ENCODE measurements around the gene GPR62.
"Not testable (repeated sequence)": the region's sequence is repeated elsewhere in the genome, so short reads cannot be mapped to it uniquely, and the experiment has no call there.

Gene GPR62

DNA sequence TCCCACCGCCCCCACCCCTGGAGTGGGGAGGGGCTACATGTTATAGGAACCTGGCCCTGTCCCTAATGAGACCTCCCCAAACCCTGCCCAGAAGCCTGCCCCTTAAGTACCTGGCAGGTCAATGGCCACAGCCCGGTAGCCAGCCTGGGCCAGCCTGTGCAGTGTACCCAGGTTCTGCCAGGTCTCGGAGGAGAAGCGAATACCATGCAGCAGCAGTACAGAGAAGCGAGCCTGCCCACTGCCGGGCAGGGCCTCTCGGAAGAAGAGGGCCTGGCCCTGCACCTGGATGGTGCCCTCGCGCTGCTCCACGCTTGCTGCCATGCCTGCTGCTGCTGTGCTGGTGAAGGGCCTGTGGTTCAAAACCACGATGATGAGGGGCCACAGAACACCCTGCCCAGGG, 16.2 kb downstream of the GPR62 start:
- no peak for DNase-seq

DNA sequence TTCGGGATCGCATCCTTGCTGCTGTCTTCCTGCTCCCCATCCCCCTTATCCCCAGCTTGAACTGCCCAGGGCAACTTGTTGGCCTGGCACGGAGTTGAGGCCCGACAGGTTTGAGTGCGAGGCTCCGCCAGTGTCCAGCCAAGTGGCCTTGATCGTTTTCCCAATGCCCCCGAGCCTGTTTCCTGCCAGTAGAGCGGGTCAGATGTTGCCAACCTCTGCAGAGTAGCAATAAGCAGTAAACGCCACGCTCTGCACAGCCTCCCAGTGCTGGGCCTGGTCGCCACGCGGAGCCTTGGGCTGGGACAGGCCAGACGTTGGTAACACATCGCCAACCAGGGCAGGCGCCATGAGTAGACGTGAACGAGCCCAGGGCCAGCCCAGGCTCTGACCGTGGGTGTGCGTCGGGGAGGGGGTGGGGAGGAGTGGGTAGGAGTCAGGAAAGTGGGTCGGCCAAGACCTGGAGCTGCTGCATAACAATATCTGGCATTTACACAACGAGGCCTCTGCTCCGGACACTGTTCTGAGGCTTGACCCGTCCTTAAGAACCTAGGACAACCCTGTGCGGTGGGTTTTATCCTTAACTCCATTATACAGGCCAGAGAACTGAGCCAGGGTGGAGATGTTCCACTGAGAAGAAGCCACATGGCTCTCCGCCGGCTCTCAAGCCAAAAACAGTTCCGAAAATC, 19.2 kb downstream of the GPR62 start:
- DNase-seq = no peak

- peak; percentile 26 for DNase-seq
Observed at GRCh38 chr3:51974963-51975851, 20.0 kb downstream of the GPR62 start, which contains the start of gene ABHD14A. TSS of gene ABHD14A (plus strand) at chr3:51975064. CDS start at chr3:51975136, 72 bp downstream.

- DNase-seq = no peak
Observed at GRCh38 chr3:51975852-51976549, 20.8 kb downstream of the GPR62 start.

- DNase-seq = no peak
Observed at GRCh38 chr3:51977446-51978142, 22.4 kb downstream of the GPR62 start.

DNA sequence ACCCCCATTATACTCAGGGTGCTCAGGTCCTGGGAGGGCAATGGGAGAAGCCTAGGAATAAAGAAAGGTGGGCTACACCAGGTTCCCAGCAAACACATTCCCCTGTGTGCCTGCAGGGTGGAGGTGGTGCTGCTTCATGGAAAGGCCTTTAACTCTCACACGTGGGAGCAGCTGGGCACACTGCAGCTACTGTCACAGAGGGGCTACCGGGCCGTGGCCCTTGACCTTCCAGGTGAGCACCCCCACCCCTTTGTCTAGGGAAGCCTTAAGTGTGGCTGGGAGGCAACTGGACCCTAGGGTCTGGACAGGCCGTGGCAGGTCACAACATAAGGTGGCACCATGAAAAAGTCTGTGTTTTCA, 22.9 kb downstream of the GPR62 start:
- DNase-seq = no peak

DNA sequence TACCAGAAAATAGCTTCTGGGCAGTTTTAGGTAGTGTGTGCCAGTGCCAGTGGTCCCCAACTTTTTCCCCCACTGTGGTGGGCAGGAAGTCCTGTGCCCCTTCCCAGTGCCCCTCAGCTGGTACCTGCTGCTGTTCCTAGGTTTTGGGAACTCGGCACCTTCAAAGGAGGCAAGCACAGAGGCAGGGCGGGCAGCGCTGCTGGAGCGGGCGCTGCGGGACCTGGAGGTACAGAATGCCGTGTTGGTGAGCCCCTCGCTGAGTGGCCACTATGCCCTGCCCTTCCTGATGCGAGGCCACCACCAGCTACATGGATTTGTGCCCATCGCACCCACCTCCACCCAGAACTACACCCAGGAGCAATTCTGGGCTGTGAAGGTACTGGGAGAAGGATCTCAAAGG, 25.1 kb downstream of the GPR62 start:
- no peak for DNase-seq

- peak; percentile 62 for DNase-seq
Observed at GRCh38 chr3:51982352-51982837, 27.2 kb downstream of the GPR62 start.

GRCh38 chr3:51982838-51983577, 27.8 kb downstream of the GPR62 start, which contains the start of gene ACY1:
TSS of gene ACY1 (plus strand) at chr3:51983535. CDS start at chr3:51984065, 530 bp downstream.
- peak; percentile 63 for DNase-seq

- no peak for DNase-seq
Observed at GRCh38 chr3:51983578-51984268, 28.5 kb downstream of the GPR62 start.

DNA sequence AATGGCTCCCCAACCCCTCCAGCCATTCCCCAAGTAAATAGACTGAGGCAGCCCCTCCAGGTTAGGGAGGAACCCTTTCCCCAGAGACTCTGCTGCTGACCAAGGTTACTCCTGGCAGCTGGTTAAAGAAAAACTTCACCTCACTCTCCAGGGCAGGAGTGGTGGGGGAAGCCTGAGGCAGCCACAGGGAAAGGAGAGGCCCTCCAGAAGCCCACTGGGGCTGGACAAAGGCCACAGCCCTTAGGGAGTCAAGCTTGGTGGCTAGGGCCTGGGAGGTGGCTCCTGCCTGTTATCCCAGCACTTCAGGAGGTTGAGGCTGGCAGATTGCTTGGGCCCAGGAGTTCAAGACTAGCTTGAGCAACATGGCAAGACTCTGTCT, 29.1 kb downstream of the GPR62 start:
- no peak for DNase-seq

- DNase-seq = no peak
Observed at GRCh38 chr3:51985063-51985462, 29.9 kb downstream of the GPR62 start.

DNA sequence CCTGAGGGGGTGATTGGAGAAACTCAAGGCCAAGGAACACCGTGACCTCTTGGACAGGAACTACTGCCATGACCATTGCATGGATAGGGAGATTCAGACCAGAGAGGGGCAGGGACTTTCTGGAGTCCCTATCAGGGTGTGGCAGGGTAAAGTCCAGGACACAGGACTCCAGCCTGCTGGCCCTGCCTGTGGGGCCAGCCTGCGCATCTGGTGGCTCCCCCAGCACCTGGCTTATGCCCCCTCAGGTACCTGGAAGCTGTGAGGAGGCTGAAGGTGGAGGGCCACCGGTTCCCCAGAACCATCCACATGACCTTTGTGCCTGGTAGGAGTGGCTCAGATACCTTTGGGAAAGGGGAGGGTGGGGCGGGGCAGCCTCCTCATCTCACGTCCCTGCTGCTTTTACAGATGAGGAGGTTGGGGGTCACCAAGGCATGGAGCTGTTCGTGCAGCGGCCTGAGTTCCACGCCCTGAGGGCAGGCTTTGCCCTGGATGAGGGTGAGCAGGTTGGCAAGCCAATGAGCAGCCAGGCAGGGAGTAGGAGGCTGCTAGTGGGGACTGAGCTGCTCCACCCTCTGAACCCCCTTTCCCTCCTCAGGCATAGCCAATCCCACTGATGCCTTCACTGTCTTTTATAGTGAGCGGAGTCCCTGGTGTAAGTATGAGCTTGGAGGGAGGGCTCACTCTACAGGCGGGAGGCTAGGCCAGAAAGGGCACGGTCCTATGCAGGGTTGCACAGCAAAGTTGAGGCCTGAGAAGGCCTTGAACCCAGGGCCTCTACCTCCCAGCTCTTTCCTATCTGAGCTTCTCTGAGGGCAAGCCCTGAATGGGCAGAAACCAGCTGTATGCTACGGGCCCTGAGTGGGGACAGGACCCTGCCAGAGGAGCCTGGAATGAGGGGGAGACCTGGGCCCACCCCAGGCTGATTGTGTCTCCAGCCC, 31.1 kb downstream of the GPR62 start:
- DNase-seq = no peak

- DNase-seq = no peak
Observed at GRCh38 chr3:51987568-51987967, 32.4 kb downstream of the GPR62 start.

DNA sequence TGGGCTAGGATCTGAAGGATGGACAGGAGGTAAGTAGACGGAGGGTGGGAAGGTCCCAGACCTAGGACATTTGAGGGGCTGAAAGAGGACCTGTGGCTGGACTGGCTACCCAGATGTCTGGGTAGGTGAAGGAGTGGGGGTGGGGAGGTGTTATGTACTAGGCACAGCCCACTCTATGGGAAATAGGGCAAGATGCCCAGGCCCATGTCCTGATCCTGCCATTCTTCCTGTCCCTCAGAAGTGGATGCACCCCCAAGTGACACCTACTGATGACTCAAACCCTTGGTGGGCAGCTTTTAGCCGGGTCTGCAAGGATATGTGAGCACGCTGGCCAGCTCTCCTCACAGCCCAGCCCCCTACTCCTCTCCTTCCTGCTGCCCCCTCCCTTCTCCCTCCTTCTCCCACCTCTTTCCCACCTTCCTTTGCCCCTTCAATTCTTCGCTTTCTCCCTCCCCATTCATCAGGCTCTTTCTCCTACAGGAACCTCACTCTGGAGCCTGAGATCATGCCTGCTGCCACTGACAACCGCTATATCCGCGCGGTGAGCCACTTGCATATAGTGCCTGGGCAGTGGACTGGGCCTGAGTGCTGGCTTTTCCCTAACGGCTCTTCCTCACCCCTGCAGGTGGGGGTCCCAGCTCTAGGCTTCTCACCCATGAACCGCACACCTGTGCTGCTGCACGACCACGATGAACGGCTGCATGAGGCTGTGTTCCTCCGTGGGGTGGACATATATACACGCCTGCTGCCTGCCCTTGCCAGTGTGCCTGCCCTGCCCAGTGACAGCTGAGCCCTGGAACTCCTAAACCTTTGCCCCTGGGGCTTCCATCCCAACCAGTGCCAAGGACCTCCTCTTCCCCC, 33.3 kb downstream of the GPR62 start:
- DNase-seq = no peak

GRCh38 chr3:51990501-51990971, 35.4 kb downstream of the GPR62 start:
- not testable (repeated sequence) for DNase-seq

DNA sequence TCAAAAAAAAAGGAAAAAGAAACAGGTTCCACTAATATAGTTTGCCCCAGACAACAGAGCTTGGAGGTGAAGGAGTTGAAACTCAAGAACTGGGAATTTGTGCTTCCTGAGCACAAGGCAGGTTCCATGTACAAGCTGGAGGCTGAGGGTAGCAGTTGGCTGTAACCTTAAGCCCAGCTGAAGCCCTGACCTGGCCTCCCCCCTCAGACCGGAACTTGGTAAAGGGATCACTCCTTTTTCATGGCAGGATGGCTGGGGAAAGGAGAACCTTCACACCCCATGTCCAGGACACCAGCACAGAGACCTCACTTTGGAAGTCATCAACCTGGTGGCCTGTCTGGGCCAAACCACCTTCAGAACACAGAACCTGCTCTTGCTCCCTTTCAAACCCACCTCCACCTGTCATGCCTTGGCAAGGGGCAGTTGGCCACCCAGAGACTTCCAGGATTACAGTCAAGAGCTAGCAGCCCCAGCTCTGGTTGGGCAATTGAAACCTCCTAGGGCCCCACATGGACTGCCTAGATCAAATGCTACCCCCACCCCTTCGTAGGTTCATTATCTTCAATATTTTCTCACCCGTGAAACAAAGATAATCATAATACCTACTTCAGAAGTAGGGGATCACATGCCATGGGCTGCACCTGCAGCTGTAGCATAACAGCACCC, 37.0 kb downstream of the GPR62 start:
- DNase-seq = no peak

DNA sequence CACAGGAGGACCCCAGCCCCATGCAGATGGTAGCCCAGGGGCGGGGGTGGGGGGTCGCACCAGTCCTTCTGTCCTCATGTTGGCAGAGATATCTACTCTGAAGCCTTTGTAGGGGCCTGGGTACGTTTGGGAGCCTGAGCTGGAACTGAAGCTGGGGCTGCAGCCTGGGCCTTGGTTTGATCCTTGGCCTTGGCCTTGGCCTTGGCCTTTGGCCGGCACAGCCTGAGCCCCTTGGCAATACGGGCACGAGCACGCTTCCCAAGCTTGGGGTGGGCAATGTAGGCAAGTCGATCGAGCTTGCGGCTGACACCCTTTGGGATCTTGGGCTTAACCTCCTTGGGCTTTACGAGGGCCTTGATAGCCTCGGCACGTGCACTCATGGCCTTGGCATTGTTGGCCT, 38.5 kb downstream of the GPR62 start:
- DNase-seq = not testable (repeated sequence)
